Activated naive CD4-positive, alpha-beta T cell treated with anti-CD3 and anti-CD28 coated beads for 36 hours (primary cell): Measurements from ENCODE around the gene SIPA1L3. TPM values are rescaled to one million over a fixed set of nuclear protein-coding genes. Genes with fewer than 3 reads are reported as not detected.

Experiments
- CTCF ChIA-PET: fragments of 350-600 bp; sonication (Branson Sonifier 250); formaldehyde crosslinking; loops from one replicate; lab custom pipeline; 2021; ENCODE audit warnings: antibody characterized with exemption; lab: Charles Lee
- DNase-seq: peaks from one replicate; pipeline ENCODE4 v3.0.0-alpha.2; 2020
- H3K27ac Mint-ChIP-seq: one replicate; pipeline ENCODE4 v1.8.0; 2021; ENCODE audit warnings: mild to moderate bottlenecking, mixed read lengths
- H3K27me3 Mint-ChIP-seq: one replicate; pipeline ENCODE4 v1.8.0; 2021; ENCODE audit warnings: low read depth, mixed read lengths
- H3K36me3 Mint-ChIP-seq: one replicate; pipeline ENCODE4 v1.8.0; 2021; ENCODE audit warnings: low read depth, mixed read lengths
- H3K4me1 Mint-ChIP-seq: one replicate; pipeline ENCODE4 v1.8.0; 2021; ENCODE audit warnings: low read depth, mixed read lengths
- H3K4me3 Mint-ChIP-seq: one replicate; pipeline ENCODE4 v1.8.0; 2021; ENCODE audit warnings: mild to moderate bottlenecking, moderate library complexity, mixed read lengths
- H3K9me3 Mint-ChIP-seq: one replicate; pipeline ENCODE4 v1.8.0; 2021; ENCODE audit warnings: mixed read lengths
- intact Hi-C: fragments of 100-400 bp; cut with micrococcal nuclease; formaldehyde crosslinking; loops from one replicate; pipeline ENCODE4 v1.15.1; 2023
- total RNA-seq, 2 experiments: library from RNA; stranded (reverse); gene quantifications; one replicate each; pipeline ENCODE4 v1.2.3, GENCODE V29; 2021

SIPA1L3 gene
- total RNA-seq, 2 experiments from 2014 or later: 8.1 to 10.4 TPM

- Mint-ChIP-seq H3K27me3 (no peaks in the 10 kb centered on the region), H3K4me3 (no peak overlapping the region), H3K36me3 (peaks cover 18% of the 10 kb centered on the region), H3K4me1 (no peaks in the 10 kb centered on the region), H3K27ac (no peak overlapping the region), H3K9me3 (peaks cover 1% of the 10 kb centered on the region)
- intact Hi-C loops: no loop called here
- DNase-seq: no peak
- CTCF ChIA-PET: no interaction called here
These were observed 291.1 kb downstream of the SIPA1L3 start for GRCh38 chr19:38197937-38198704.

- intact Hi-C loops: no loop called here
- CTCF ChIA-PET: interaction anchor here (1.1 kb wide), 1 partner anchor 26 kb away, joined by 3 read pairs; no protein-coding TSS in a partner anchor
- Mint-ChIP-seq H3K27ac (no peak overlapping the region), H3K4me3 (no peak overlapping the region), H3K4me1 (no peaks in the 10 kb centered on the region), H3K36me3 (peaks cover 19% of the 10 kb centered on the region), H3K27me3 (no peaks in the 10 kb centered on the region), H3K9me3 (peaks cover 1% of the 10 kb centered on the region)
- no peak for DNase-seq
These were observed 292.3 kb downstream of the SIPA1L3 start for GRCh38 chr19:38199340-38199739.

- Mint-ChIP-seq H3K9me3 (no peaks in the 10 kb centered on the region), H3K4me3 (no peak overlapping the region), H3K4me1 (no peaks in the 10 kb centered on the region), H3K36me3 (peaks cover 10% of the 10 kb centered on the region), H3K27ac (no peak overlapping the region), H3K27me3 (no peaks in the 10 kb centered on the region)
- CTCF ChIA-PET: no interaction called here
- no peak for DNase-seq
- intact Hi-C loops: loop anchor here (1.0 kb wide), 1 partner anchor 9 kb away; no protein-coding TSS in a partner anchor
These were observed 294.7 kb downstream of the SIPA1L3 start for GRCh38 chr19:38201731-38202130.

GRCh38 chr19:38202504-38202903 lies 295.5 kb downstream of the SIPA1L3 start:
- CTCF ChIA-PET: no interaction called here
- intact Hi-C loops: loop anchor here (1.0 kb wide), 1 partner anchor 8 kb away; no protein-coding TSS in a partner anchor
- H3K4me1 Mint-ChIP-seq: no peaks in the 10 kb centered on the region
- DNase-seq: no peak
- no peak overlapping the region for H3K27ac Mint-ChIP-seq
- H3K36me3 Mint-ChIP-seq: peaks cover 10% of the 10 kb centered on the region
- no peak overlapping the region for H3K4me3 Mint-ChIP-seq
- no peaks in the 10 kb centered on the region for H3K9me3 Mint-ChIP-seq
- no peaks in the 10 kb centered on the region for H3K27me3 Mint-ChIP-seq

GRCh38 chr19:38203197-38203596 lies 296.2 kb downstream of the SIPA1L3 start:
- intact Hi-C loops: no loop called here
- CTCF ChIA-PET: no interaction called here
- Mint-ChIP-seq H3K27ac (no peak overlapping the region), H3K27me3 (peaks cover under 1% of the 10 kb centered on the region), H3K4me3 (no peak overlapping the region), H3K9me3 (no peaks in the 10 kb centered on the region), H3K4me1 (no peaks in the 10 kb centered on the region), H3K36me3 (peaks cover 10% of the 10 kb centered on the region)
- DNase-seq: no peak

GRCh38 chr19:38204096-38204495 lies 297.1 kb downstream of the SIPA1L3 start:
- CTCF ChIA-PET: no interaction called here

GRCh38 chr19:38204728-38205127 lies 297.7 kb downstream of the SIPA1L3 start:
- H3K4me1 Mint-ChIP-seq: peaks cover 1% of the 10 kb centered on the region
- intact Hi-C loops: no loop called here

More at GRCh38 chr19:38204096-38204495, 297.1 kb downstream of the SIPA1L3 start:
- intact Hi-C loops: no loop called here
- Mint-ChIP-seq H3K4me1 (no peaks in the 10 kb centered on the region), H3K27ac (no peak overlapping the region), H3K4me3 (no peak overlapping the region), H3K9me3 (no peaks in the 10 kb centered on the region), H3K36me3 (peaks cover 10% of the 10 kb centered on the region), H3K27me3 (peaks cover 4% of the 10 kb centered on the region)
- no peak for DNase-seq

GRCh38 chr19:38206006-38206745 lies 299.2 kb downstream of the SIPA1L3 start:
- Mint-ChIP-seq H3K27me3 (peaks cover 21% of the 10 kb centered on the region), H3K36me3 (peaks cover 13% of the 10 kb centered on the region), H3K27ac (no peak overlapping the region), H3K4me3 (no peak overlapping the region), H3K9me3 (no peaks in the 10 kb centered on the region), H3K4me1 (peaks cover 10% of the 10 kb centered on the region)
- CTCF ChIA-PET: interaction anchor here (0.6 kb wide), 1 partner anchor 299 kb away, joined by 4 read pairs; the partner anchor contains the start of gene SIPA1L3
- intact Hi-C loops: no loop called here
- DNase-seq: no peak

More at GRCh38 chr19:38204728-38205127, 297.7 kb downstream of the SIPA1L3 start:
- H3K27me3 Mint-ChIP-seq: peaks cover 9% of the 10 kb centered on the region
- DNase-seq: no peak
- no peaks in the 10 kb centered on the region for H3K9me3 Mint-ChIP-seq
- H3K36me3 Mint-ChIP-seq: peaks cover 11% of the 10 kb centered on the region
- CTCF ChIA-PET: no interaction called here
- H3K27ac Mint-ChIP-seq: no peak overlapping the region
- H3K4me3 Mint-ChIP-seq: no peak overlapping the region

- Mint-ChIP-seq H3K36me3 (peaks cover 10% of the 10 kb centered on the region), H3K9me3 (no peaks in the 10 kb centered on the region), H3K27ac (no peak overlapping the region), H3K4me1 (peaks cover 10% of the 10 kb centered on the region), H3K4me3 (no peak overlapping the region), H3K27me3 (peaks cover 21% of the 10 kb centered on the region)
- intact Hi-C loops: no loop called here
- DNase-seq: no peak
- CTCF ChIA-PET: interaction anchor here (0.6 kb wide), 1 partner anchor 300 kb away, joined by 4 read pairs; the partner anchor contains the start of gene SIPA1L3
These were observed 299.9 kb downstream of the SIPA1L3 start for GRCh38 chr19:38206928-38207327.

GRCh38 chr19:38207543-38207942 lies 300.5 kb downstream of the SIPA1L3 start:
- Mint-ChIP-seq H3K27me3 (peaks cover 21% of the 10 kb centered on the region), H3K4me3 (no peak overlapping the region), H3K4me1 (peaks cover 10% of the 10 kb centered on the region), H3K36me3 (peaks cover 9% of the 10 kb centered on the region), H3K9me3 (no peaks in the 10 kb centered on the region), H3K27ac (no peak overlapping the region)
- CTCF ChIA-PET: no interaction called here
- DNase-seq: no peak
- intact Hi-C loops: no loop called here

- Mint-ChIP-seq H3K36me3 (peaks cover 6% of the 10 kb centered on the region), H3K27me3 (peaks cover 31% of the 10 kb centered on the region), H3K4me3 (no peak overlapping the region), H3K4me1 (peaks cover 11% of the 10 kb centered on the region), H3K27ac (no peak overlapping the region), H3K9me3 (no peaks in the 10 kb centered on the region)
- DNase-seq: no peak
- CTCF ChIA-PET: no interaction called here
- intact Hi-C loops: no loop called here
These were observed 301.6 kb downstream of the SIPA1L3 start for GRCh38 chr19:38208571-38208970.

GRCh38 chr19:38209152-38209551 lies 302.1 kb downstream of the SIPA1L3 start:
- Mint-ChIP-seq H3K4me1 (peaks cover 16% of the 10 kb centered on the region), H3K9me3 (no peaks in the 10 kb centered on the region), H3K36me3 (peaks cover 6% of the 10 kb centered on the region), H3K27ac (no peak overlapping the region), H3K4me3 (no peak overlapping the region), H3K27me3 (peaks cover 37% of the 10 kb centered on the region)
- intact Hi-C loops: no loop called here
- CTCF ChIA-PET: interaction anchor here (0.5 kb wide), 1 partner anchor 24 kb away, joined by 3 read pairs; no protein-coding TSS in a partner anchor
- DNase-seq: no peak
